GM12878 (cell line): ENCODE measurements around the gene NF1. TPM values are rescaled to one million over a fixed set of nuclear protein-coding genes. Genes with fewer than 3 reads are reported as not detected.

Source experiments
- ATAC-seq: fragments of 200-7000 bp; cut with Tn5 transposase; 3 replicates; pipeline ENCODE4 v1.9.1; 2020; ENCODE audit warnings: mild to moderate bottlenecking, moderate library complexity
- BruUV-seq: library from RNA; stranded (reverse); fragments of 400-500 nt; replicated peaks from 2 replicates; lab custom pipeline; 2021; lab: Mats Ljungman, UMichigan
- CTCF ChIA-PET: fragments of 300-600 bp; sonication (Branson Sonifier 250); formaldehyde crosslinking; extraction: SDS; loops from one replicate; lab custom pipeline; 2021; ENCODE audit warnings: inconsistent platforms; lab: Yijun Ruan, JAX
- POLR2A ChIA-PET: fragments of 350-600 bp; formaldehyde crosslinking; extraction: SDS; loops from one replicate; lab custom pipeline; 2021; ENCODE audit warnings: inconsistent platforms; lab: Charles Lee
- RAD21 ChIA-PET: fragments of 300-600 bp; sonication (Branson Sonifier 250); formaldehyde crosslinking; loops from one replicate; lab custom pipeline; 2023; ENCODE audit warnings: antibody characterized with exemption; ENCODE audit not compliant: unreplicated experiment; lab: Charles Lee
- SMC1A ChIA-PET: fragments of 300-600 bp; sonication (Branson Sonifier 250); formaldehyde crosslinking; loops from one replicate; lab custom pipeline; 2023; ENCODE audit not compliant: unreplicated experiment, uncharacterized antibody; lab: Charles Lee
- DNase-seq: peaks from one replicate; pipeline ENCODE4 v3.0.0-alpha.2; 2011; ENCODE audit warnings: low read depth, low spot score
- FAIRE-seq: peaks from 3 replicates; lab custom pipeline; 2011; peaks lifted over from hg19 to GRCh38; lab: Jason Lieb, UNC
- H2AFZ ChIP-seq: 2 replicates; pipeline ENCODE4 v1.6.0; 2011; ENCODE audit warnings: low read depth, low read length, control low read depth; ENCODE audit not compliant: control insufficient read depth
- H3K27ac ChIP-seq: 2 replicates; pipeline ENCODE4 v1.5.1; 2011; ENCODE audit warnings: control low read depth; ENCODE audit not compliant: control insufficient read depth, insufficient read depth
- H3K27me3 ChIP-seq, 2 experiments: replicated peaks in 1 of 2; 2 replicates each; pipeline versions ENCODE4 v1.6.0 to v1.6.1; 2011; ENCODE audit warnings: low read length in 1 of 2; ENCODE audit not compliant: control insufficient read depth in 2 of 2, insufficient read depth in 2 of 2
- H3K36me3 ChIP-seq, 2 experiments: 2 replicates each; pipeline ENCODE4 v1.5.1; 2011; ENCODE audit warnings: low read length in 1 of 2; ENCODE audit not compliant: control insufficient read depth in 2 of 2, insufficient read depth in 2 of 2
- H3K4me1 ChIP-seq: 2 replicates; pipeline ENCODE4 v1.6.1; 2011; ENCODE audit warnings: mild to moderate bottlenecking, low read length, moderate library complexity, mixed read lengths; ENCODE audit not compliant: control insufficient read depth, insufficient read depth
- H3K4me2 ChIP-seq: 2 replicates; pipeline ENCODE4 v1.6.0; 2011; ENCODE audit warnings: control low read depth; ENCODE audit not compliant: control insufficient read depth, insufficient read depth
- H3K4me3 ChIP-seq: fragments of 200-600 bp; sonication (generic); 2 replicates; pipeline ENCODE4 v1.5.1; 2016
- H3K79me2 ChIP-seq: 2 replicates; pipeline ENCODE4 v1.6.0; 2011; ENCODE audit warnings: low read length; ENCODE audit not compliant: control insufficient read depth, insufficient read depth
- H3K9ac ChIP-seq: 2 replicates; pipeline ENCODE4 v1.8.0; 2011; ENCODE audit warnings: low read length, control low read depth, mixed read lengths; ENCODE audit not compliant: control insufficient read depth, insufficient read depth
- H3K9me3 ChIP-seq: replicated peaks from 3 replicates; pipeline ENCODE4 v1.5.1; 2011; ENCODE audit warnings: mild to moderate bottlenecking, low read length; ENCODE audit not compliant: control insufficient read depth, insufficient read depth
- H4K20me1 ChIP-seq: 2 replicates; pipeline ENCODE4 v1.6.0; 2011; ENCODE audit not compliant: control insufficient read depth, insufficient read depth
- CHD4 ChIP-seq: fragments of 200-600 bp; sonication (generic); IDR thresholded peaks from 2 replicates; pipeline ENCODE4 v1.6.1; 2016; ENCODE audit warnings: mild to moderate bottlenecking
- EZH2 ChIP-seq: IDR thresholded peaks from 2 replicates; pipeline ENCODE4 v1.6.1; 2012; ENCODE audit warnings: low read depth, mild to moderate bottlenecking, control low read depth, inconsistent platforms, low read length, borderline replicate concordance; ENCODE audit not compliant: control insufficient read depth
- FOS ChIP-seq: IDR thresholded peaks from 3 replicates; pipeline ENCODE4 v1.6.1; 2011; ENCODE audit warnings: borderline replicate concordance; ENCODE audit not compliant: insufficient read length; ENCODE audit errors: extremely low read depth
- FOXK2 ChIP-seq: fragments of 450-650 bp; IDR thresholded peaks from 2 replicates; pipeline ENCODE4 v1.6.1; 2017; ENCODE audit warnings: mild to moderate bottlenecking, moderate library complexity
- MTA2 ChIP-seq: fragments of 450-650 bp; IDR thresholded peaks from 2 replicates; pipeline ENCODE4 v1.6.1; 2016; ENCODE audit warnings: low read depth, mild to moderate bottlenecking, moderate library complexity
- NBN ChIP-seq: fragments of 450-650 bp; IDR thresholded peaks from 2 replicates; pipeline ENCODE4 v1.6.1; 2016
- POLR2A ChIP-seq: IDR thresholded peaks from 2 replicates; pipeline ENCODE4 v1.6.1; 2011; ENCODE audit warnings: low read depth, mild to moderate bottlenecking, low read length
- RUNX3 ChIP-seq: IDR thresholded peaks from 2 replicates; pipeline ENCODE4 v1.6.1; 2012; ENCODE audit warnings: low read length, inconsistent platforms
- SIN3A ChIP-seq: IDR thresholded peaks from 2 replicates; pipeline ENCODE4 v1.6.1; 2012; ENCODE audit warnings: low read depth, low read length, improper control_type of control experiment
- ZZZ3 ChIP-seq: IDR thresholded peaks from 2 replicates; pipeline ENCODE4 v1.6.1; 2011; ENCODE audit warnings: low read depth; ENCODE audit not compliant: control insufficient read depth, insufficient read length
- WGBS: methylation state at CpG from one replicate; pipeline ENCODE4 v1.1.6; 2016; ENCODE audit warnings: low lambda C conversion rate; ENCODE audit not compliant: insufficient replicate concordance, insufficient coverage; ENCODE audit errors: missing lambda C conversion rate; 5-methylcytosine and 5-hydroxymethylcytosine counted together
- in situ Hi-C: fragments of 300-500 bp; cut with MboI; formaldehyde crosslinking; loops from 9 replicates; pipeline ENCODE4 v1.14.3; 2018; ENCODE audit warnings: mixed read lengths
- intact Hi-C: fragments of 100-400 bp; cut with micrococcal nuclease; formaldehyde crosslinking; loops from one replicate; pipeline ENCODE4 v1.14.2; 2022; ENCODE audit not compliant: unreplicated experiment
- polyA plus RNA-seq, 11 experiments: library from polyadenylated mRNA; depleted of rRNA in 4 of 11; unstranded in 6 of 11; stranded (reverse) in 5 of 11; fragments of >200 nt; fragmentation: Nextera tagmentation in 4 of 11; fragmentation: Illumina TruSeq in 1 of 11; extraction: Ambion mirVana in 4 of 11; extraction: Trizol in 1 of 11; gene quantifications; 1 replicate in 1 of 11; 2 replicates in 10 of 11; pipeline versions ENCODE4 v1.2.1 to v1.2.3, GENCODE V29; 2011 to 2016; ENCODE audit warnings: inconsistent platforms in 2 of 11, missing spikeins in 2 of 11, low read depth in 1 of 11
- total RNA-seq, 4 experiments: library from RNA; depleted of rRNA in 3 of 4; stranded (reverse); fragments of >200 nt in 3 of 4; fragmentation: Illumina TruSeq in 1 of 4; extraction: Trizol in 1 of 4; gene quantifications; 2 replicates each; pipeline versions ENCODE4 v1.2.1 to v1.2.3, GENCODE V29; 2013 to 2021
- TF ChIP-seq, protein P1 (sequence below): fragments of 450-650 bp; IDR thresholded peaks from 2 replicates; pipeline ENCODE4 v1.6.1; 2017; ENCODE audit warnings: borderline replicate concordance
- TF ChIP-seq, protein P2 (sequence below): fragments of 150-350 bp; IDR thresholded peaks from 2 replicates; pipeline ENCODE4 v1.6.1; 2016; ENCODE audit warnings: low read depth, low read length

Gene NF1
- total and polyA plus RNA-seq, 10 of the 15 experiments (the other 5 are each of a cell fraction or from before 2014, with no cell fraction given): 2.5 to 31.8 (median 16.6) TPM

DNA sequence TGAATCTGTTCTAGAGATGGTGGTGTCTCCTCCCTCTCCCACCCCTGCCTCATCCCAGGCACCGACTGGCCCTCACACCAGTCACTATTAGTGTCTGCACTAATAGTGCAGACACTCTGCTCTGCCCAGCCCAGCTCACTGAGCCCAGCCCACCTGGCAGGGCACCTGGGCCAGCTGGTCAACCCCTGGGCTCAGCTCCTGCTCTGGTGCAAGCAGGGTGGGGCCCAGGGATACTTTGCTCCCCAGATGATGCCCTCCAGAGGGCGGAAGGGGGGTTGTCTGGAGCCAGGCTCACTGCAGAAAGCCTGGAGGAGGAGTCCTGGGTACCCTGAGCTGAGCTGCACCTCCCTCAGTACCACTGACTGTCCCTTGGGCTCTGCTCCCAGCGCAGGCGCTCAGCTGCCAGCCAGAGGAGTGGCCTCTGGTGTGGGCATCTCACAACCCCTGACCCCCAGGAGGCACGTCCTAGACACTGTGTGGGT, 311.2 kb downstream of the NF1 start:
- no peak for DNase-seq
- H3K27me3 ChIP-seq: no peaks in the 10 kb centered on the region
- in situ Hi-C loops (no loop called here), intact Hi-C loops (no loop called here)
- ATAC-seq: peak; percentile 30
- no peaks in the 10 kb centered on the region for H3K79me2 ChIP-seq
- POLR2A ChIA-PET: no interaction called here
- RAD21 ChIA-PET: interaction anchor here (0.6 kb wide), 1 partner anchor 35 kb away, joined by 3 read pairs; no protein-coding TSS in a partner anchor
- TF ChIP-seq ZZZ3 (no peak), EZH2 (no peak), NBN (no peak), CHD4 (no peak), MTA2 (no peak), FOXK2 (no peak), RUNX3 (no peak), FOS (no peak), POLR2A (no peak), SIN3A (no peak)
- TF ChIP-seq, protein P1, sequence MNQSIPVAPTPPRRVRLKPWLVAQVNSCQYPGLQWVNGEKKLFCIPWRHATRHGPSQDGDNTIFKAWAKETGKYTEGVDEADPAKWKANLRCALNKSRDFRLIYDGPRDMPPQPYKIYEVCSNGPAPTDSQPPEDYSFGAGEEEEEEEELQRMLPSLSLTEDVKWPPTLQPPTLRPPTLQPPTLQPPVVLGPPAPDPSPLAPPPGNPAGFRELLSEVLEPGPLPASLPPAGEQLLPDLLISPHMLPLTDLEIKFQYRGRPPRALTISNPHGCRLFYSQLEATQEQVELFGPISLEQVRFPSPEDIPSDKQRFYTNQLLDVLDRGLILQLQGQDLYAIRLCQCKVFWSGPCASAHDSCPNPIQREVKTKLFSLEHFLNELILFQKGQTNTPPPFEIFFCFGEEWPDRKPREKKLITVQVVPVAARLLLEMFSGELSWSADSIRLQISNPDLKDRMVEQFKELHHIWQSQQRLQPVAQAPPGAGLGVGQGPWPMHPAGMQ: no peak
- TF ChIP-seq, protein P2, sequence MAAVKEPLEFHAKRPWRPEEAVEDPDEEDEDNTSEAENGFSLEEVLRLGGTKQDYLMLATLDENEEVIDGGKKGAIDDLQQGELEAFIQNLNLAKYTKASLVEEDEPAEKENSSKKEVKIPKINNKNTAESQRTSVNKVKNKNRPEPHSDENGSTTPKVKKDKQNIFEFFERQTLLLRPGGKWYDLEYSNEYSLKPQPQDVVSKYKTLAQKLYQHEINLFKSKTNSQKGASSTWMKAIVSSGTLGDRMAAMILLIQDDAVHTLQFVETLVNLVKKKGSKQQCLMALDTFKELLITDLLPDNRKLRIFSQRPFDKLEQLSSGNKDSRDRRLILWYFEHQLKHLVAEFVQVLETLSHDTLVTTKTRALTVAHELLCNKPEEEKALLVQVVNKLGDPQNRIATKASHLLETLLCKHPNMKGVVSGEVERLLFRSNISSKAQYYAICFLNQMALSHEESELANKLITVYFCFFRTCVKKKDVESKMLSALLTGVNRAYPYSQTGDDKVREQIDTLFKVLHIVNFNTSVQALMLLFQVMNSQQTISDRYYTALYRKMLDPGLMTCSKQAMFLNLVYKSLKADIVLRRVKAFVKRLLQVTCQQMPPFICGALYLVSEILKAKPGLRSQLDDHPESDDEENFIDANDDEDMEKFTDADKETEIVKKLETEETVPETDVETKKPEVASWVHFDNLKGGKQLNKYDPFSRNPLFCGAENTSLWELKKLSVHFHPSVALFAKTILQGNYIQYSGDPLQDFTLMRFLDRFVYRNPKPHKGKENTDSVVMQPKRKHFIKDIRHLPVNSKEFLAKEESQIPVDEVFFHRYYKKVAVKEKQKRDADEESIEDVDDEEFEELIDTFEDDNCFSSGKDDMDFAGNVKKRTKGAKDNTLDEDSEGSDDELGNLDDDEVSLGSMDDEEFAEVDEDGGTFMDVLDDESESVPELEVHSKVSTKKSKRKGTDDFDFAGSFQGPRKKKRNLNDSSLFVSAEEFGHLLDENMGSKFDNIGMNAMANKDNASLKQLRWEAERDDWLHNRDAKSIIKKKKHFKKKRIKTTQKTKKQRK: no peak
- H3K9me3 ChIP-seq: no peaks in the 10 kb centered on the region
- no peak overlapping the region for H2AFZ ChIP-seq
- H3K27ac ChIP-seq: no peak overlapping the region
- no peak overlapping the region for H3K9ac ChIP-seq
- 27% methylated on average over 5 of the region's 5 CpGs for WGBS
- H3K36me3 ChIP-seq: no peaks in the 10 kb centered on the region
- H3K4me2 ChIP-seq: no peak overlapping the region
- SMC1A ChIA-PET: no interaction called here
- BruUV-seq: no TSS peak
- H4K20me1 ChIP-seq: no peaks in the 10 kb centered on the region
- no peak overlapping the region for H3K4me3 ChIP-seq
- FAIRE-seq: no peak
- CTCF ChIA-PET: interaction anchor here (0.9 to 1.2 kb wide), 3 partner anchors 17 to 119 kb away, joined by 3 to 4 read pairs (median 3); no protein-coding TSS in a partner anchor
- H3K4me1 ChIP-seq: no peaks in the 10 kb centered on the region
